H1 (cell line): ENCODE measurements around the gene GSDMA. TPM values are rescaled to one million over a fixed set of nuclear protein-coding genes. Genes with fewer than 3 reads are reported as not detected.

Source experiments
- CTCF ChIA-PET: fragments of 300-600 bp; sonication (Branson Sonifier 250); formaldehyde crosslinking; loops from one replicate; lab custom pipeline; 2021; ENCODE audit not compliant: partially characterized antibody; lab: Charles Lee
- POLR2A ChIA-PET: fragments of 300-600 bp; sonication (Branson Sonifier 250); formaldehyde crosslinking; loops from one replicate; lab custom pipeline; 2021; ENCODE audit warnings: inconsistent platforms; ENCODE audit not compliant: partially characterized antibody; lab: Charles Lee
- DNase-seq, 2 experiments: peaks; one replicate each; pipeline versions ENCODE4 v3.0.0 to v3.0.0-alpha.2; 2010 to 2022; ENCODE audit warnings: low spot score in 2 of 2, low read depth in 1 of 2, mixed read lengths in 1 of 2
- FAIRE-seq: peaks from 2 replicates; lab custom pipeline; 2011; peaks lifted over from hg19 to GRCh38; lab: Jason Lieb, UNC
- H2AFZ ChIP-seq: 2 replicates; pipeline ENCODE4 v1.8.1; 2012; ENCODE audit warnings: low read length, inconsistent platforms
- H2AK5ac ChIP-seq: 2 replicates; pipeline ENCODE4 v1.6.1; 2013; ENCODE audit warnings: low read depth, low read length
- H2BK120ac ChIP-seq: replicated peaks from 2 replicates; pipeline ENCODE3; 2013; ENCODE audit warnings: low read depth, low read length, inconsistent platforms
- H2BK12ac ChIP-seq: 2 replicates; pipeline ENCODE4 v1.6.1; 2013; ENCODE audit warnings: low read depth, low read length
- H2BK15ac ChIP-seq: 2 replicates; pipeline ENCODE4 v1.6.1; 2013; ENCODE audit warnings: low read length
- H2BK20ac ChIP-seq: 2 replicates; pipeline ENCODE4 v1.6.1; 2013; ENCODE audit warnings: low read length
- H2BK5ac ChIP-seq: 2 replicates; pipeline ENCODE4 v1.6.1; 2013; ENCODE audit warnings: low read depth, low read length
- H3K14ac ChIP-seq: 2 replicates; pipeline ENCODE4 v1.6.1; 2013; ENCODE audit warnings: inconsistent platforms; ENCODE audit not compliant: insufficient read length
- H3K18ac ChIP-seq: 2 replicates; pipeline ENCODE4 v1.6.1; 2013; ENCODE audit warnings: low read length; ENCODE audit errors: extremely low read depth
- H3K23ac ChIP-seq: 2 replicates; pipeline ENCODE4 v1.6.1; 2013; ENCODE audit warnings: inconsistent platforms; ENCODE audit not compliant: insufficient read length
- H3K23me2 ChIP-seq: 2 replicates; pipeline ENCODE4 v1.6.1; 2013; ENCODE audit warnings: low read depth, low read length
- H3K27ac ChIP-seq: 2 replicates; pipeline ENCODE4 v1.6.1; 2011; ENCODE audit warnings: low read depth, low read length, inconsistent platforms
- H3K27me3 ChIP-seq, 4 experiments: replicated peaks in 1 of 4; 1 replicate in 1 of 4; 2 replicates in 3 of 4; pipeline versions ENCODE4 v1.6.1 to v1.8.1; 2011 to 2013; ENCODE audit warnings: low read length in 3 of 4, mild to moderate bottlenecking in 3 of 4, inconsistent platforms in 2 of 4, mixed read lengths in 2 of 4, moderate library complexity in 1 of 4; ENCODE audit not compliant: control insufficient read depth in 3 of 4, insufficient read depth in 3 of 4; ENCODE audit errors: extremely low read depth in 1 of 4
- H3K36me3 ChIP-seq, 4 experiments: 2 replicates each; pipeline versions ENCODE4 v1.6.1 to v1.8.1; 2011 to 2013; ENCODE audit warnings: mild to moderate bottlenecking in 4 of 4, low read length in 3 of 4, moderate library complexity in 2 of 4, control low read depth in 1 of 4, inconsistent platforms in 1 of 4; ENCODE audit not compliant: insufficient read depth in 4 of 4, control insufficient read depth in 2 of 4
- H3K4ac ChIP-seq: replicated peaks from 2 replicates; pipeline ENCODE3; 2013; ENCODE audit warnings: low read length, low read depth, mixed read lengths, inconsistent platforms; ENCODE audit not compliant: insufficient read length
- H3K4me1 ChIP-seq, 4 experiments: replicated peaks in 1 of 4; 1 replicate in 1 of 4; 2 replicates in 3 of 4; pipeline versions ENCODE4 v1.6.1 to v1.8.1; 2011 to 2013; ENCODE audit warnings: low read length in 3 of 4, inconsistent platforms in 2 of 4, mixed read lengths in 1 of 4; ENCODE audit not compliant: insufficient read depth in 4 of 4, control insufficient read depth in 3 of 4
- H3K4me2 ChIP-seq, 2 experiments: 2 replicates each; pipeline versions ENCODE4 v1.6.1 to v1.8.1; 2011 to 2013; ENCODE audit warnings: low read depth in 2 of 2, low read length in 2 of 2, control low read depth in 1 of 2, inconsistent platforms in 1 of 2, mild to moderate bottlenecking in 1 of 2; ENCODE audit not compliant: insufficient read depth in 1 of 2
- H3K4me3 ChIP-seq, 4 experiments: fragments of 200-600, 300-600 bp in 1 of 4; sonication (generic), shearing (Covaris generic), sonication (Bioruptor Twin) in 1 of 4; 2 replicates each; pipeline versions ENCODE4 v1.5.1 to v1.8.1; 2011 to 2016; ENCODE audit warnings: low read length in 4 of 4, low read depth in 3 of 4, control low read depth in 2 of 4, inconsistent platforms in 2 of 4, mild to moderate bottlenecking in 2 of 4, mixed read lengths in 1 of 4, moderate library complexity in 1 of 4; ENCODE audit not compliant: insufficient read depth in 2 of 4; ENCODE audit errors: extremely low read depth in 1 of 4
- H3K56ac ChIP-seq: replicated peaks from 2 replicates; pipeline ENCODE3; 2013; ENCODE audit warnings: low read depth, mild to moderate bottlenecking, mixed read lengths, low read length, inconsistent platforms; ENCODE audit not compliant: insufficient read length
- H3K79me1 ChIP-seq: 2 replicates; pipeline ENCODE4 v1.6.1; 2013; ENCODE audit warnings: low read depth, low read length, control low read depth
- H3K79me2 ChIP-seq, 2 experiments: 2 replicates each; pipeline versions ENCODE4 v1.6.1 to v1.8.1; 2012 to 2013; ENCODE audit warnings: low read length in 2 of 2, mild to moderate bottlenecking in 2 of 2, inconsistent platforms in 1 of 2; ENCODE audit not compliant: insufficient read depth in 2 of 2, control insufficient read depth in 1 of 2
- H3K9ac ChIP-seq, 4 experiments: replicated peaks in 1 of 4; 1 replicate in 1 of 4; 2 replicates in 3 of 4; pipeline versions ENCODE4 v1.6.1 to v1.8.1; 2011 to 2013; ENCODE audit warnings: low read depth in 3 of 4, low read length in 3 of 4, control low read depth in 2 of 4, mild to moderate bottlenecking in 2 of 4, moderate library complexity in 2 of 4, inconsistent platforms in 1 of 4; ENCODE audit errors: extremely low read depth in 1 of 4
- H3K9me3 ChIP-seq, 2 experiments: 2 replicates each; pipeline versions ENCODE4 v1.6.1 to v1.8.1; 2012 to 2013; ENCODE audit warnings: mild to moderate bottlenecking in 2 of 2, moderate library complexity in 2 of 2, control low read depth in 1 of 2, inconsistent platforms in 1 of 2, low read depth in 1 of 2, low read length in 1 of 2, mixed read lengths in 1 of 2; ENCODE audit not compliant: insufficient read depth in 2 of 2
- H4K20me1 ChIP-seq, 2 experiments: replicated peaks in 1 of 2; 2 replicates each; pipeline versions ENCODE3 to v1.8.1; 2011 to 2013; ENCODE audit warnings: inconsistent platforms in 2 of 2, low read length in 2 of 2, mild to moderate bottlenecking in 1 of 2; ENCODE audit not compliant: insufficient read depth in 2 of 2, control insufficient read depth in 1 of 2
- H4K5ac ChIP-seq: 2 replicates; pipeline ENCODE4 v1.6.1; 2013; ENCODE audit warnings: low read length, low read depth, mixed read lengths, inconsistent platforms; ENCODE audit not compliant: insufficient read length
- H4K8ac ChIP-seq: 2 replicates; pipeline ENCODE4 v1.8.0; 2013; ENCODE audit warnings: mild to moderate bottlenecking, moderate library complexity, low read length, inconsistent platforms; ENCODE audit not compliant: insufficient read depth; ENCODE audit errors: extremely low read depth
- H4K91ac ChIP-seq: replicated peaks from 2 replicates; pipeline ENCODE3; 2013; ENCODE audit warnings: low read length, mixed read lengths, inconsistent platforms; ENCODE audit not compliant: insufficient read length
- BCL11A ChIP-seq, 2 experiments: IDR thresholded peaks; one replicate each; pipeline ENCODE4 v1.6.1; 2011; ENCODE audit warnings: low read depth in 2 of 2, low read length in 2 of 2, mild to moderate bottlenecking in 2 of 2
- CHD2 ChIP-seq: IDR thresholded peaks from 2 replicates; pipeline ENCODE4 v1.6.1; 2012; ENCODE audit warnings: low read length, improper control_type of control experiment
- GTF2F1 ChIP-seq: IDR thresholded peaks from 2 replicates; pipeline ENCODE4 v1.6.1; 2012; ENCODE audit warnings: low read depth, low read length, improper control_type of control experiment, borderline replicate concordance
- JUND ChIP-seq: IDR thresholded peaks from 2 replicates; pipeline ENCODE4 v1.6.1; 2011; ENCODE audit warnings: mild to moderate bottlenecking, improper control_type of control experiment, low read length
- KDM1A ChIP-seq: fragments of 200-600, 300-600 bp; sonication (generic); IDR thresholded peaks from 2 replicates; pipeline ENCODE4 v1.7.1; 2016; ENCODE audit warnings: mild to moderate bottlenecking, low read length, borderline replicate concordance
- MAFK ChIP-seq: IDR thresholded peaks from 2 replicates; pipeline ENCODE4 v1.6.1; 2012; ENCODE audit warnings: low read depth, mild to moderate bottlenecking, improper control_type of control experiment, low read length
- RFX5 ChIP-seq: IDR thresholded peaks from 2 replicates; pipeline ENCODE4 v1.6.1; 2011; ENCODE audit warnings: low read depth, low read length, improper control_type of control experiment, borderline replicate concordance
- SIN3A ChIP-seq, 2 experiments: IDR thresholded peaks in 1 of 2; conservative IDR thresholded peaks in 1 of 2; 2 replicates each; pipeline ENCODE4 v1.6.1; 2011 to 2012; ENCODE audit warnings: low read length in 2 of 2, improper control_type of control experiment in 1 of 2, low read depth in 1 of 2, mild to moderate bottlenecking in 1 of 2
- SIRT6 ChIP-seq: IDR thresholded peaks from one replicate; pipeline ENCODE4 v1.7.1; 2012; ENCODE audit warnings: low read length, inconsistent platforms
- TAF1 ChIP-seq: IDR thresholded peaks from 2 replicates; pipeline ENCODE4 v1.6.1; 2011; ENCODE audit warnings: mild to moderate bottlenecking, low read depth, low read length
- WGBS, 2 experiments: shearing (Covaris generic) in 1 of 2; methylation state at CpG; one replicate each; pipeline versions ENCODE4 v1.1.6 to v1.1.7; 2013 to 2015; ENCODE audit warnings: low lambda C conversion rate in 2 of 2, mixed read lengths in 2 of 2, inconsistent platforms in 1 of 2, low coverage in 1 of 2, missing lambda C conversion rate in 1 of 2; ENCODE audit not compliant: insufficient replicate concordance in 2 of 2, insufficient coverage in 1 of 2, insufficient read length in 1 of 2; ENCODE audit errors: extremely low coverage in 1 of 2, missing lambda C conversion rate in 1 of 2; 5-methylcytosine and 5-hydroxymethylcytosine counted together
- polyA plus RNA-seq, 7 experiments: library from polyadenylated mRNA; depleted of rRNA in 3 of 7; stranded (reverse) in 5 of 7; unstranded in 2 of 7; fragments of >200 nt in 5 of 7; fragments of 200-250 nt in 2 of 7; gene quantifications; 1 replicate in 5 of 7; 2 replicates in 1 of 7; 4 replicates in 1 of 7; pipeline versions ENCODE4 v1.2.1 to v1.2.3, GENCODE V29; 2011 to 2013; ENCODE audit warnings: missing spikeins in 2 of 7, mixed read lengths in 2 of 7
- total RNA-seq: library from RNA; stranded (reverse); fragmentation: NEBNext Ultra II Directional; extraction: Animal tissue kit (Norgen Biotek cat#: 25700); gene quantifications from 2 replicates; pipeline ENCODE4 v1.2.1, GENCODE V29; 2021
- TF ChIP-seq, protein P1 (sequence below): IDR thresholded peaks from 2 replicates; pipeline ENCODE4 v1.6.1; 2012; ENCODE audit warnings: inconsistent platforms

Gene GSDMA
- total and polyA plus RNA-seq, 2 of the 8 experiments (the other 6 are each of a cell fraction or from before 2014, with no cell fraction given), result 0.03 TPM; not detected in 1

DNA sequence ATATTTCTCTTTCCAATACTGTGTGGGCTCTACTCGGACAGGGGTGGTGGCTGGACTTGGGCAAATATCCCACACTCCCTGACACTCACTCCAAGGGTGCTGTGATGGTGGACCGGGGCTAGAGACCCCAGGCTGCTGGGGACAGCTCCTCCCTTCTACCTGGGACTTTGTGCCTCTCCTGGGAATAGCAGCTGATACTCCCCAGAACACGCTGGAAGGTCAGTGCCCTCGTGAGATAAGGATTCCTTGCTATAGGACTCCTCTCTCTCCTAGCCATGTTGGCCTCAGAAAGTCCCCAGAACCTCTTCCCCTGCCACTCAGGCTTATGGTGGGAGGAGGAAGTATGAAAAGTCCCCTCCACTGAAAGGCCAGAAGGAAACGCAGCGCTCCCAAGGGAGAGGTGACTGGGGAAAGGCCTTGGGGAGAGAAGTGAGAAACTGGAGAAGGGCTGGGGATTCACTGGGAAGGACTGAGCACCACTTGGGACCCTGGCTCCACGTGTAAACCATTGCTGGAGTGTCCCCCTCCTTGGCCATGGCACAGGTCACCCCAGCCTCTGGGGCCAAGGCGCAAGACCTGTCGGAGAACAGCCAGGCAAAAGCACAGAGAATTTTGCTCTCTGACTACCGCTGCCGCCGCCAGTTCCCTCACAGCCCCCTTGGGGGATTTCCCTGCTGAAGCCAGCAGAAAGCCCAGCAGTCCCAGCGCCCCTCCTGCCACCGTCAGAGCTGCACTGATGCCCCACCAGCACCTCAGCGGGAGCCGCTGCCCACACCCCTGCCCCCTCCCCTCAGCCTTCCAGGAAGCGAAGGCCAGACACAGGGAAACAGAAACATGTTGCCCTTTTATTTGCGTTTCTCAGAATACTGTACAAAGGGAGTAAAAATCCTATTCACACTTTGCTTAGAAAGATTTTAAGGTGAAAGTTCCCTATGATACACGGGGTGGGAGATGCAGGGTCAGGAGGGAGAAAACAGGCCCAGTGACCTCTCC, 42.3 kb upstream of the GSDMA start:
- ChIA-PET POLR2A (interaction anchor here (0.9 kb wide), 1 partner anchor 89 kb away, joined by 5 read pairs; no protein-coding TSS in a partner anchor), CTCF (no interaction called here)
- H3K9ac ChIP-seq, result no peak overlapping the region
- H3K18ac ChIP-seq, result no peak overlapping the region
- H2BK12ac ChIP-seq, result no peak overlapping the region
- no peak overlapping the region for H4K91ac ChIP-seq
- no peak overlapping the region for H2BK20ac ChIP-seq
- no peak overlapping the region for H4K5ac ChIP-seq
- DNase-seq, result no peak
- no peak overlapping the region for H3K4ac ChIP-seq
- H3K4me2 ChIP-seq, result no peak overlapping the region
- peaks cover 14 to 15% of the 10 kb centered on the region in 2 experiments for H4K20me1 ChIP-seq
- H3K56ac ChIP-seq, result no peak overlapping the region
- H4K8ac ChIP-seq, result no peak overlapping the region; the same call in 1 of the 2 replicates
- H3K27ac ChIP-seq, result no peak overlapping the region
- H3K23ac ChIP-seq, result no peak overlapping the region
- H3K79me2 ChIP-seq, result peaks cover 0 to 16% of the 10 kb centered on the region in 2 experiments; a peak in 2 of 4 replicates
- no peak overlapping the region for H2AK5ac ChIP-seq
- no peak overlapping the region for H3K14ac ChIP-seq
- TF ChIP-seq RFX5, result no peak
- no peak for TF ChIP-seq GTF2F1
- no peak for TF ChIP-seq SIRT6
- TF ChIP-seq CHD2, result no peak
- TF ChIP-seq BCL11A (IDR thresholded peaks at IDR 0.05; ENCODE audit: low read depth in 2 of 2, low read length in 2 of 2), result no peak
- TF ChIP-seq TAF1, result no peak
- TF ChIP-seq SIN3A (conservative IDR thresholded peaks at IDR 0.05 in 1 of 2, IDR thresholded peaks at IDR 0.05 in 1 of 2; ENCODE audit: low read depth in 1 of 2, low read length in 2 of 2), result no peak
- no peak for TF ChIP-seq MAFK
- TF ChIP-seq KDM1A, result no peak
- TF ChIP-seq, protein P1, sequence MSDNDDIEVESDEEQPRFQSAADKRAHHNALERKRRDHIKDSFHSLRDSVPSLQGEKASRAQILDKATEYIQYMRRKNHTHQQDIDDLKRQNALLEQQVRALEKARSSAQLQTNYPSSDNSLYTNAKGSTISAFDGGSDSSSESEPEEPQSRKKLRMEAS, result no peak
- no peak for TF ChIP-seq JUND
- H2BK15ac ChIP-seq, result no peak overlapping the region
- no peaks in the 10 kb centered on the region for H3K9me3 ChIP-seq
- no peak overlapping the region for H3K4me3 ChIP-seq
- 92% methylated on average over 18 of the region's 19 CpGs; no CpG with 5 or more reads in 1 of the 2 experiments for WGBS, 2 experiments
- H2AFZ ChIP-seq, result no peak overlapping the region
- peaks cover 0 to 10% (median 7%) of the 10 kb centered on the region in 4 experiments; a peak in 6 of 7 replicates for H3K4me1 ChIP-seq
- H3K27me3 ChIP-seq, result no peaks in the 10 kb centered on the region
- H2BK5ac ChIP-seq, result no peak overlapping the region
- H3K79me1 ChIP-seq, result peaks cover 9% of the 10 kb centered on the region
- FAIRE-seq, result no peak
- H3K23me2 ChIP-seq, result no peaks in the 10 kb centered on the region
- H3K36me3 ChIP-seq, result peaks cover 13 to 24% (median 19%) of the 10 kb centered on the region in 4 experiments; a peak in 7 of 8 replicates
- no peak overlapping the region for H2BK120ac ChIP-seq
